ENCODE measurements around the gene FUT2. TPM values are rescaled to one million over a fixed set of nuclear protein-coding genes. Genes with fewer than 3 reads are reported as not detected.

FUT2 gene
- total and polyA plus RNA-seq, 10 of the 15 experiments (the other 5 are each of a cell fraction or from before 2014, with no cell fraction given): 0.02 to 0.13 (median 0.07) TPM; not detected in 7

GRCh38 chr19:48720613-48721296 lies 25.0 kb downstream of the FUT2 start (continued):
- TF ChIP-seq MYB (IDR thresholded peaks at IDR 0.05; ENCODE audit: borderline replicate concordance, low read depth, low read length) (no peak), CHD2 (IDR thresholded peaks at IDR 0.05; ENCODE audit: borderline replicate concordance, low read depth, low read length) (peak; percentile 95), USF1 (IDR thresholded peaks at IDR 0.05; ENCODE audit: borderline replicate concordance, extremely low read length, insufficient read depth, low read depth, low read length) (peak; percentile 43), WRNIP1 (IDR thresholded peaks at IDR 0.05; ENCODE audit: borderline replicate concordance, low read depth, low read length) (no peak), RBBP5 (conservative IDR thresholded peaks at IDR 0.05) (no peak), NRF1 (conservative IDR thresholded peaks at IDR 0.05; ENCODE audit: low read depth, low read length) (peak; percentile 51), MLLT1 (IDR thresholded peaks at IDR 0.05) (0 out of 2 replicates have a peak, but pooled peaks have one; percentile 22), POLR2A (IDR thresholded peaks at IDR 0.05; ENCODE audit: low read depth, low read length) (peak; percentile 80), SIN3A (IDR thresholded peaks at IDR 0.05; ENCODE audit: low read depth, low read length) (peak; percentile 75; the same call in 1 of the 2 replicates), EGR1 (IDR thresholded peaks at IDR 0.05; ENCODE audit: borderline replicate concordance in 1 of 2, low read depth in 2 of 2, low read length in 2 of 2) (no peak), CREM (IDR thresholded peaks at IDR 0.05; ENCODE audit: low read depth) (peak; percentile 84), ZZZ3 (IDR thresholded peaks at IDR 0.05; ENCODE audit: control insufficient read depth, insufficient read length, low read depth) (no peak), CBX3 (IDR thresholded peaks at IDR 0.05; ENCODE audit: borderline replicate concordance, low read depth) (no peak), CBX5 (IDR thresholded peaks at IDR 0.05; ENCODE audit: low read depth) (no peak), ZBED1 (IDR thresholded peaks at IDR 0.05; ENCODE audit: borderline replicate concordance) (no peak), IKZF1 (conservative IDR thresholded peaks at IDR 0.05) (peak; percentile 97), SREBF1 (IDR thresholded peaks at IDR 0.05; ENCODE audit: low read length) (peak; percentile 81), ZNF207 (IDR thresholded peaks at IDR 0.05; ENCODE audit: borderline replicate concordance) (peak; percentile 32; the same call in 1 of the 2 replicates), BRCA1 (IDR thresholded peaks at IDR 0.05; ENCODE audit: low read depth, low read length) (no peak), DPF2 (IDR thresholded peaks at IDR 0.05) (peak; percentile 61), TARDBP (IDR thresholded peaks at IDR 0.05; ENCODE audit: borderline replicate concordance) (peak; percentile 95), E2F4 (IDR thresholded peaks at IDR 0.05; ENCODE audit: low read depth, low read length) (peak; percentile 100), PAX5 (IDR thresholded peaks at IDR 0.05; ENCODE audit: borderline replicate concordance, low read depth, low read length) (0 out of 2 replicates have a peak, but pooled peaks have one; percentile 13), NR2C1 (IDR thresholded peaks at IDR 0.05) (peak; percentile 58), TBL1XR1 (IDR thresholded peaks at IDR 0.05; ENCODE audit: low read depth, low read length) (peak; percentile 23; the same call in 1 of the 2 replicates), MXI1 (IDR thresholded peaks at IDR 0.05; ENCODE audit: low read depth, low read length) (peak; percentile 49), KLF5 (IDR thresholded peaks at IDR 0.05; ENCODE audit: partially characterized antibody) (no peak), SUZ12 (IDR thresholded peaks at IDR 0.05; ENCODE audit: unreplicated experiment) (no peak), RAD51 (IDR thresholded peaks at IDR 0.05) (peak; percentile 73), BACH1 (IDR thresholded peaks at IDR 0.05; ENCODE audit: borderline replicate concordance) (no peak), RFX5 (IDR thresholded peaks at IDR 0.05; ENCODE audit: low read depth, low read length) (peak; percentile 52; the same call in 1 of the 2 replicates), MTA2 (IDR thresholded peaks at IDR 0.05; ENCODE audit: low read depth) (no peak)

Measured in GM12878 (cell line).